Esophagus squamous epithelium (tissue), 5 donors: ENCODE measurements around the gene CNPY3. TPM values are rescaled to one million over a fixed set of nuclear protein-coding genes. Genes with fewer than 3 reads are reported as not detected.
A peak's percentile ranks its signal among the peaks of the same experiment; 100 is the strongest.

Source experiments
- DNase-seq: peaks from one replicate; lab custom pipeline; 2025; lab: John Stamatoyannopoulos, UW
- H3K27ac ChIP-seq, 4 donors: fragments of 200-600 bp; sonication (generic); one replicate each; pipeline ENCODE4 v1.5.1; 2016 to 2019; ENCODE audit warnings: mild to moderate bottlenecking in 1 of 4
- H3K27me3 ChIP-seq, 4 donors: fragments of 200-600 bp; sonication (generic); 1 replicate in 3 of 4; 2 replicates in 1 of 4; pipeline versions ENCODE4 v1.5.1 to v1.6.0; 2017 to 2021; ENCODE audit warnings: antibody characterized with exemption in 1 of 4
- H3K36me3 ChIP-seq, 3 donors: fragments of 200-600 bp; sonication (generic); one replicate each; pipeline ENCODE4 v1.5.1; 2016 to 2019
- H3K4me1 ChIP-seq, 3 donors: fragments of 200-600 bp; sonication (generic); one replicate each; pipeline ENCODE4 v1.5.1; 2017 to 2019
- H3K4me3 ChIP-seq, 4 donors: fragments of 200-600 bp; sonication (generic); 1 replicate in 3 of 4; 2 replicates in 1 of 4; pipeline ENCODE4 v1.5.1; 2016 to 2019; ENCODE audit warnings: mild to moderate bottlenecking in 2 of 4, moderate library complexity in 1 of 4
- H3K9me3 ChIP-seq, 3 donors: fragments of 200-600 bp; sonication (generic); one replicate each; pipeline ENCODE4 v1.5.1; 2016 to 2019
- CTCF ChIP-seq, 6 experiments: fragments of 450-650 bp in 4 of 6; fragments of 200-600 bp in 2 of 6; sonication (generic) in 2 of 6; IDR thresholded peaks; one replicate each; pipeline ENCODE4 v1.5.1; 2016 to 2019; ENCODE audit warnings: antibody characterized with exemption in 6 of 6, mild to moderate bottlenecking in 4 of 6, moderate library complexity in 4 of 6
- POLR2A ChIP-seq, 4 donors: fragments of 450-650 bp; IDR thresholded peaks; one replicate each; pipeline ENCODE4 v1.6.1; 2017; ENCODE audit warnings: antibody characterized with exemption in 4 of 4, mild to moderate bottlenecking in 4 of 4, moderate library complexity in 3 of 4
- WGBS, 2 donors: methylation state at CpG; one replicate each; pipeline ENCODE4 v1.1.5; 2018; 5-methylcytosine and 5-hydroxymethylcytosine counted together
- intact Hi-C: fragments of 100-400 bp; cut with DNase I; formaldehyde crosslinking; loops from one replicate; pipeline ENCODE4 v1.15.0; 2022
- total RNA-seq, 4 donors: library from RNA; depleted of rRNA; stranded (reverse); fragments of >200 nt; gene quantifications; one replicate each; pipeline ENCODE4 v1.1.0, GENCODE V29; 2016
- donor health status: DM: yes; HTN: yes; CAD: no.

Gene CNPY3
- total RNA-seq, 4 donors from 2014 or later = 10.3 to 24.6 (median 17.7) TPM

- no peaks in the 10 kb centered on the region for H3K27me3 ChIP-seq
- WGBS, 2 donors = 0% methylated on average over 9 to 10 of the region's 59 CpGs
- TF ChIP-seq CTCF (IDR thresholded peaks at IDR 0.05) (peak in 1 of 6 experiments; percentile 3), POLR2A (IDR thresholded peaks at IDR 0.05) (peak in 2 of 4 donors; percentile 36 to 63)
- peak within 1 kb of the TSS; percentile 91 to 95 (median 94) for H3K27ac ChIP-seq
- peak; percentile 67 for DNase-seq
- no peaks in the 10 kb centered on the region for H3K9me3 ChIP-seq
- intact Hi-C loops = no loop called here
- H3K4me3 ChIP-seq = peak within 1 kb of the TSS; percentile 70 to 96 (median 90)
- H3K4me1 ChIP-seq = peaks cover 28 to 60% (median 29%) of the 10 kb centered on the region in 3 donors
- H3K36me3 ChIP-seq = peaks cover 0 to 2% (median 1%) of the 10 kb centered on the region in 3 donors
Observed at GRCh38 chr6:42978839-42979522, 49.7 kb downstream of the CNPY3 start, which contains the start of gene PEX6. Gene PEX6, minus strand, starts transcription at chr6:42979181. Its CDS starts 31 bp downstream, at chr6:42979150.

GRCh38 chr6:42979523-42980177 lies 50.4 kb downstream of the CNPY3 start:
- TF ChIP-seq CTCF (IDR thresholded peaks at IDR 0.05) (peak in 2 of 6 experiments; percentile 9 to 29), POLR2A (IDR thresholded peaks at IDR 0.05) (no peak)
- intact Hi-C loops = no loop called here

GRCh38 chr6:42981836-42982235 lies 52.6 kb downstream of the CNPY3 start:
- DNase-seq = no peak
- Histone ChIP-seq H3K9me3 (no peaks in the 10 kb centered on the region), H3K4me3 (no peak overlapping the region), H3K27me3 (no peaks in the 10 kb centered on the region), H3K36me3 (no peaks in the 10 kb centered on the region), H3K27ac (no peak overlapping the region), H3K4me1 (peaks cover 34 to 58% (median 43%) of the 10 kb centered on the region in 3 donors)
- intact Hi-C loops = no loop called here
- TF ChIP-seq CTCF (IDR thresholded peaks at IDR 0.05) (no peak), POLR2A (IDR thresholded peaks at IDR 0.05) (no peak)
- 83 to 88% methylated on average over 5 of the region's 5 CpGs for WGBS, 2 donors

More at GRCh38 chr6:42979523-42980177, 50.4 kb downstream of the CNPY3 start:
- Histone ChIP-seq H3K27me3 (no peaks in the 10 kb centered on the region), H3K9me3 (no peaks in the 10 kb centered on the region), H3K4me3 (peak overlapping the region; percentile 70 to 96 (median 90)), H3K4me1 (peaks cover 28 to 59% (median 29%) of the 10 kb centered on the region in 3 donors), H3K36me3 (no peaks in the 10 kb centered on the region), H3K27ac (peak overlapping the region; percentile 91 to 95 (median 94))
- 17 to 45% methylated on average over 6 to 8 of the region's 9 CpGs for WGBS, 2 donors
- no peak for DNase-seq

- peaks cover 30 to 65% (median 34%) of the 10 kb centered on the region in 3 donors for H3K4me1 ChIP-seq
- H3K36me3 ChIP-seq = peaks cover 0 to 7% (median 3%) of the 10 kb centered on the region in 3 donors
- peak in 1 of 4 donors; percentile 79 for TF ChIP-seq POLR2A (IDR thresholded peaks at IDR 0.05)
- TF ChIP-seq CTCF (IDR thresholded peaks at IDR 0.05) = peak in 3 of 6 experiments; percentile 10 to 24 (median 21)
- H3K4me3 ChIP-seq = peak within 1 kb of the TSS; percentile 63 to 99 (median 74)
- WGBS, 2 donors = 1% methylated on average over 25 to 27 of the region's 59 CpGs
- no peaks in the 10 kb centered on the region for H3K27me3 ChIP-seq
- peak within 1 kb of the TSS; percentile 86 to 94 (median 88) for H3K27ac ChIP-seq
- H3K9me3 ChIP-seq = no peaks in the 10 kb centered on the region
- peak; percentile 93 for DNase-seq
- intact Hi-C loops = no loop called here
Observed at GRCh38 chr6:42984001-42984923, 55.0 kb downstream of the CNPY3 start, which contains the start of gene PPP2R5D. Gene PPP2R5D, plus strand, starts transcription at chr6:42984570. Its CDS starts 108 bp downstream, at chr6:42984678.
